ENCODE measurements around the gene AGL.

Gene AGL

GRCh38 chr1:99849744-99850458 is at the start of gene AGL:
Gene AGL, plus strand, starts transcription at chr1:99850361. Its CDS starts 682 bp downstream, at chr1:99851043.
- TF ChIP-seq FOXP2 (optimal IDR thresholded peaks at IDR 0.05; ENCODE audit: control extremely low read depth, extremely low read length, insufficient read depth) (no peak), POLR2AphosphoS5 (IDR thresholded peaks at IDR 0.05; ENCODE audit: borderline replicate concordance, low read depth, low read length) (peak; percentile 81)
- peak within 1 kb of the TSS; percentile 37; the same call in 1 of the 2 replicates for H3K27ac ChIP-seq
- peaks cover 5% of the 10 kb centered on the region for H3K36me3 ChIP-seq (ENCODE audit: insufficient read depth, low read length)
- peak within 1 kb of the TSS; percentile 78 for H3K9ac ChIP-seq (ENCODE audit: insufficient read length)
- no peaks in the 10 kb centered on the region for H3K9me3 ChIP-seq (ENCODE audit: low read depth, low read length)
- peak within 1 kb of the TSS; percentile 79 for H3K4me3 ChIP-seq
- DNase-seq (ENCODE audit: low read depth, low spot score): no peak

- no peak overlapping the region for H3K27ac ChIP-seq
- DNase-seq (ENCODE audit: low read depth, low spot score): no peak
- H3K9ac ChIP-seq (ENCODE audit: insufficient read length): no peak overlapping the region
- no peaks in the 10 kb centered on the region for H3K9me3 ChIP-seq (ENCODE audit: low read depth, low read length)
- no peaks in the 10 kb centered on the region for H3K36me3 ChIP-seq (ENCODE audit: insufficient read depth, low read length)
- H3K4me3 ChIP-seq: no peak overlapping the region
- TF ChIP-seq POLR2AphosphoS5 (IDR thresholded peaks at IDR 0.05; ENCODE audit: borderline replicate concordance, low read depth, low read length): no peak
- no peak for TF ChIP-seq EZH2 (IDR thresholded peaks at IDR 0.05)
- no peak for TF ChIP-seq FOXP2 (optimal IDR thresholded peaks at IDR 0.05; ENCODE audit: control extremely low read depth, extremely low read length, insufficient read depth)
Observed at GRCh38 chr1:99801584-99801983, 48.6 kb upstream of the AGL start.

GRCh38 chr1:99806882-99807281 is 43.3 kb upstream of the AGL start:
- DNase-seq (ENCODE audit: low read depth, low spot score): no peak
- Histone ChIP-seq H3K9me3 (ENCODE audit: low read depth, low read length) (no peaks in the 10 kb centered on the region), H3K27ac (no peak overlapping the region), H3K4me3 (no peak overlapping the region), H3K9ac (ENCODE audit: insufficient read length) (no peak overlapping the region), H3K36me3 (ENCODE audit: insufficient read depth, low read length) (no peaks in the 10 kb centered on the region)
- TF ChIP-seq EZH2 (IDR thresholded peaks at IDR 0.05): no peak
- no peak for TF ChIP-seq FOXP2 (optimal IDR thresholded peaks at IDR 0.05; ENCODE audit: control extremely low read depth, extremely low read length, insufficient read depth)
- TF ChIP-seq POLR2AphosphoS5 (IDR thresholded peaks at IDR 0.05; ENCODE audit: borderline replicate concordance, low read depth, low read length): no peak

GRCh38 chr1:99808391-99809115 is 41.6 kb upstream of the AGL start:
- DNase-seq (ENCODE audit: low read depth, low spot score): peak; percentile 86
- peak overlapping the region; percentile 71 for H3K4me3 ChIP-seq
- H3K27ac ChIP-seq: peak overlapping the region; percentile 52
- peak overlapping the region; percentile 78 for H3K9ac ChIP-seq (ENCODE audit: insufficient read length)
- no peaks in the 10 kb centered on the region for H3K36me3 ChIP-seq (ENCODE audit: insufficient read depth, low read length)
- TF ChIP-seq FOXP2 (optimal IDR thresholded peaks at IDR 0.05; ENCODE audit: control extremely low read depth, extremely low read length, insufficient read depth) (no peak), POLR2AphosphoS5 (IDR thresholded peaks at IDR 0.05; ENCODE audit: borderline replicate concordance, low read depth, low read length) (no peak), EZH2 (IDR thresholded peaks at IDR 0.05) (no peak)
- H3K9me3 ChIP-seq (ENCODE audit: low read depth, low read length): no peaks in the 10 kb centered on the region

GRCh38 chr1:99811075-99811474 is 39.1 kb upstream of the AGL start:
- TF ChIP-seq POLR2AphosphoS5 (IDR thresholded peaks at IDR 0.05; ENCODE audit: borderline replicate concordance, low read depth, low read length) (no peak), FOXP2 (optimal IDR thresholded peaks at IDR 0.05; ENCODE audit: control extremely low read depth, extremely low read length, insufficient read depth) (no peak), EZH2 (IDR thresholded peaks at IDR 0.05) (no peak)
- Histone ChIP-seq H3K27ac (no peak overlapping the region), H3K36me3 (ENCODE audit: insufficient read depth, low read length) (no peaks in the 10 kb centered on the region), H3K9ac (ENCODE audit: insufficient read length) (no peak overlapping the region), H3K9me3 (ENCODE audit: low read depth, low read length) (no peaks in the 10 kb centered on the region), H3K4me3 (no peak overlapping the region)
- DNase-seq (ENCODE audit: low read depth, low spot score): no peak

- DNase-seq (ENCODE audit: low read depth, low spot score): no peak
- Histone ChIP-seq H3K9ac (ENCODE audit: insufficient read length) (no peak overlapping the region), H3K4me3 (no peak overlapping the region), H3K9me3 (ENCODE audit: low read depth, low read length) (no peaks in the 10 kb centered on the region), H3K36me3 (ENCODE audit: insufficient read depth, low read length) (no peaks in the 10 kb centered on the region), H3K27ac (no peak overlapping the region)
- TF ChIP-seq EZH2 (IDR thresholded peaks at IDR 0.05) (no peak), POLR2AphosphoS5 (IDR thresholded peaks at IDR 0.05; ENCODE audit: borderline replicate concordance, low read depth, low read length) (no peak), FOXP2 (optimal IDR thresholded peaks at IDR 0.05; ENCODE audit: control extremely low read depth, extremely low read length, insufficient read depth) (no peak)
Observed at GRCh38 chr1:99811747-99812146, 38.4 kb upstream of the AGL start.

GRCh38 chr1:99814373-99814900 is 35.7 kb upstream of the AGL start:
- no peak overlapping the region for H3K27ac ChIP-seq
- H3K4me3 ChIP-seq: no peak overlapping the region
- no peak for DNase-seq (ENCODE audit: low read depth, low spot score)
- H3K36me3 ChIP-seq (ENCODE audit: insufficient read depth, low read length): no peaks in the 10 kb centered on the region
- TF ChIP-seq EZH2 (IDR thresholded peaks at IDR 0.05): no peak
- TF ChIP-seq FOXP2 (optimal IDR thresholded peaks at IDR 0.05; ENCODE audit: control extremely low read depth, extremely low read length, insufficient read depth): no peak
- TF ChIP-seq POLR2AphosphoS5 (IDR thresholded peaks at IDR 0.05; ENCODE audit: borderline replicate concordance, low read depth, low read length): no peak
- H3K9ac ChIP-seq (ENCODE audit: insufficient read length): no peak overlapping the region
- no peaks in the 10 kb centered on the region for H3K9me3 ChIP-seq (ENCODE audit: low read depth, low read length)

GRCh38 chr1:99816656-99817055 is 33.5 kb upstream of the AGL start:
- Histone ChIP-seq H3K9me3 (ENCODE audit: low read depth, low read length) (no peaks in the 10 kb centered on the region), H3K27ac (no peak overlapping the region), H3K9ac (ENCODE audit: insufficient read length) (no peak overlapping the region), H3K4me3 (no peak overlapping the region), H3K36me3 (ENCODE audit: insufficient read depth, low read length) (no peaks in the 10 kb centered on the region)
- TF ChIP-seq FOXP2 (optimal IDR thresholded peaks at IDR 0.05; ENCODE audit: control extremely low read depth, extremely low read length, insufficient read depth) (no peak), EZH2 (IDR thresholded peaks at IDR 0.05) (no peak), POLR2AphosphoS5 (IDR thresholded peaks at IDR 0.05; ENCODE audit: borderline replicate concordance, low read depth, low read length) (no peak)
- DNase-seq (ENCODE audit: low read depth, low spot score): no peak
